ENCODE measurements around the gene OR1E2.
"Not testable (repeated sequence)": the region's sequence is repeated elsewhere in the genome, so short reads cannot be mapped to it uniquely, and the experiment has no call there.

OR1E2 gene

GRCh38 chr17:3438368-3438767 is 4.7 kb upstream of the OR1E2 start:
- no peak overlapping the region for H3K4me3 ChIP-seq (ENCODE audit: low read depth, low read length)
- TF ChIP-seq CTCF (IDR thresholded peaks at IDR 0.05; ENCODE audit: low read depth, low read length) = no peak
- DNase-seq (ENCODE audit: low read depth, low spot score) = no peak
- in situ Hi-C loops (cut with HindIII; ENCODE audit: low sequenced_read_pairs) = no loop called here

- DNase-seq (ENCODE audit: low read depth, low spot score); in situ Hi-C loops (cut with HindIII; ENCODE audit: low sequenced_read_pairs); H3K4me3 ChIP-seq (ENCODE audit: low read depth, low read length): not testable (repeated sequence)
These were observed 426 bp downstream of the OR1E2 start for GRCh38 chr17:3433215-3433614.

- no peak for TF ChIP-seq CTCF (IDR thresholded peaks at IDR 0.05; ENCODE audit: low read depth, low read length)
- DNase-seq (ENCODE audit: low read depth, low spot score) = no peak
- no peak overlapping the region for H3K4me3 ChIP-seq (ENCODE audit: low read depth, low read length)
- in situ Hi-C loops (cut with HindIII; ENCODE audit: low sequenced_read_pairs) = no loop called here
These were observed 15.4 kb downstream of the OR1E2 start for GRCh38 chr17:3418222-3418621.

- no peak for DNase-seq (ENCODE audit: low read depth, low spot score)
- in situ Hi-C loops (cut with HindIII; ENCODE audit: low sequenced_read_pairs) = no loop called here
- no peak overlapping the region for H3K4me3 ChIP-seq (ENCODE audit: low read depth, low read length)
- no peak for TF ChIP-seq CTCF (IDR thresholded peaks at IDR 0.05; ENCODE audit: low read depth, low read length)
These were observed 18.0 kb downstream of the OR1E2 start for GRCh38 chr17:3415610-3416009.

GRCh38 chr17:3412216-3412615 is 21.4 kb downstream of the OR1E2 start:
- H3K4me3 ChIP-seq (ENCODE audit: low read depth, low read length); in situ Hi-C loops (cut with HindIII; ENCODE audit: low sequenced_read_pairs); DNase-seq (ENCODE audit: low read depth, low spot score): not testable (repeated sequence)

GRCh38 chr17:3411070-3411469 is 22.6 kb downstream of the OR1E2 start, which contains the start of gene OR3A3:
Gene OR3A3, plus strand, starts transcription at chr17:3411370.
- TF ChIP-seq CTCF (IDR thresholded peaks at IDR 0.05; ENCODE audit: low read depth, low read length) = no peak
- DNase-seq (ENCODE audit: low read depth, low spot score) = no peak
- H3K4me3 ChIP-seq (ENCODE audit: low read depth, low read length) = no peak within 1 kb of the TSS
- in situ Hi-C loops (cut with HindIII; ENCODE audit: low sequenced_read_pairs) = no loop called here

GRCh38 chr17:3403856-3404255 is 29.8 kb downstream of the OR1E2 start:
- in situ Hi-C loops (cut with HindIII; ENCODE audit: low sequenced_read_pairs); DNase-seq (ENCODE audit: low read depth, low spot score): not testable (repeated sequence)

GRCh38 chr17:3401786-3402185 is 31.9 kb downstream of the OR1E2 start:
- DNase-seq (ENCODE audit: low read depth, low spot score) = no peak
- in situ Hi-C loops (cut with HindIII; ENCODE audit: low sequenced_read_pairs) = no loop called here

More at GRCh38 chr17:3403856-3404255, 29.8 kb downstream of the OR1E2 start:
- not testable (repeated sequence) for H3K4me3 ChIP-seq (ENCODE audit: low read depth, low read length)

More at GRCh38 chr17:3401786-3402185, 31.9 kb downstream of the OR1E2 start:
- H3K4me3 ChIP-seq (ENCODE audit: low read depth, low read length) = no peak overlapping the region
- no peak for TF ChIP-seq CTCF (IDR thresholded peaks at IDR 0.05; ENCODE audit: low read depth, low read length)

Data from astrocyte of the spinal cord (primary cell).